NCI-H187 (cell line): ENCODE data around the gene KCNA5.

Experiments used
- DNase-seq, 2 experiments: peaks; one replicate each; lab custom pipeline; 2025; lab: John Stamatoyannopoulos, UW

KCNA5 gene

GRCh38 chr12:5027046-5027821 is 16.4 kb upstream of the KCNA5 start:
- DNase-seq, result no peak

- DNase-seq, result no peak
These were observed 13.6 kb upstream of the KCNA5 start for GRCh38 chr12:5030066-5030465.

- DNase-seq, result no peak
These were observed 12.4 kb upstream of the KCNA5 start for GRCh38 chr12:5031242-5031641.

GRCh38 chr12:5031958-5032357 is 11.7 kb upstream of the KCNA5 start:
- DNase-seq, result no peak

GRCh38 chr12:5032821-5033220 is 10.9 kb upstream of the KCNA5 start:
- no peak for DNase-seq

- DNase-seq, result no peak
These were observed 9.8 kb upstream of the KCNA5 start for GRCh38 chr12:5033883-5034282.

GRCh38 chr12:5034603-5035002 is 9.1 kb upstream of the KCNA5 start:
- no peak for DNase-seq

GRCh38 chr12:5035618-5036017 is 8.1 kb upstream of the KCNA5 start:
- no peak for DNase-seq

GRCh38 chr12:5036031-5036430 is 7.6 kb upstream of the KCNA5 start:
- no peak for DNase-seq

GRCh38 chr12:5037795-5038357 is 5.8 kb upstream of the KCNA5 start:
- no peak for DNase-seq

- DNase-seq, result no peak
These were observed 4.8 kb upstream of the KCNA5 start for GRCh38 chr12:5038781-5039311.

- no peak for DNase-seq
These were observed 3.9 kb upstream of the KCNA5 start for GRCh38 chr12:5039815-5040214.

- no peak for DNase-seq
These were observed 3.3 kb upstream of the KCNA5 start for GRCh38 chr12:5040368-5040767.

GRCh38 chr12:5044420-5045295 is 979 bp downstream of the KCNA5 start:
- no peak for DNase-seq

GRCh38 chr12:5047094-5047493 is 3.4 kb downstream of the KCNA5 start:
- DNase-seq, result no peak

- no peak for DNase-seq
These were observed 4.0 kb downstream of the KCNA5 start for GRCh38 chr12:5047729-5048128.

- no peak for DNase-seq
These were observed 6.9 kb downstream of the KCNA5 start for GRCh38 chr12:5050542-5050941.

- no peak for DNase-seq
These were observed 7.7 kb downstream of the KCNA5 start for GRCh38 chr12:5051334-5051733.

GRCh38 chr12:5051913-5052312 is 8.2 kb downstream of the KCNA5 start:
- DNase-seq, result no peak

GRCh38 chr12:5052348-5052747 is 8.7 kb downstream of the KCNA5 start:
- DNase-seq, result no peak

GRCh38 chr12:5059358-5059757 is 15.7 kb downstream of the KCNA5 start:
- DNase-seq, result no peak

- DNase-seq, result no peak
These were observed 17.3 kb downstream of the KCNA5 start for GRCh38 chr12:5060958-5061357.

GRCh38 chr12:5063149-5063548 is 19.5 kb downstream of the KCNA5 start:
- no peak for DNase-seq
